Measurements from ENCODE around the gene EMC8. TPM values are rescaled to one million over a fixed set of nuclear protein-coding genes. Genes with fewer than 3 reads are reported as not detected.

The EMC8 gene
- total RNA-seq, 2 experiments from 2014 or later, result 30.4 to 32.9 TPM

DNA sequence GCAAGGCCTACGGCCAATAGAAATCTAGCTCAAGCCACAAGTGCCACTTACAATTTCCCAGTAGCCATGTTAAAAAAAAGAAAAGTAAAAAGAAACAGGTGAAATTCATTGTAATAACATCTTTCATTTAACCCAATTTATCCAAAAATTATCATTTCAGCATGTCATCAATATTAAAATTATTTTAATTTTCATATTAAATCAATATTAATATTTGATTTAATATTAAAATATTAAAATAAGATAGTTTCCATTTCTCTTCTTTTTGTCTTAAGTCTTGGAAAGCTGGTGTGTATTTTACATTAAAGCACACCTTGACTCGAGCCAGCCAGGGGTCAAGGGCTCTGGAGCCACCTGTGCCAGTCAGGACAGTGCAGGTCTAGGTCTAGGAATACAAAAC lies 35.7 kb downstream of the EMC8 start:
- intact Hi-C loops (cut with DNase I, micrococcal nuclease), result no loop called here
- peaks cover 2% of the 10 kb centered on the region for H3K4me1 Mint-ChIP-seq
- ATAC-seq, result no peak
- no peaks in the 10 kb centered on the region for H3K36me3 Mint-ChIP-seq (ENCODE audit: low read depth)
- no peaks in the 10 kb centered on the region for H3K9me3 Mint-ChIP-seq (ENCODE audit: low read depth)
- peaks cover 18% of the 10 kb centered on the region for H3K27me3 Mint-ChIP-seq
- H3K4me3 Mint-ChIP-seq, result no peak overlapping the region
- H3K27ac Mint-ChIP-seq, result no peak overlapping the region
- CTCF ChIA-PET, result interaction anchor here (0.6 kb wide), 1 partner anchor 51 kb away, joined by 3 read pairs; no protein-coding TSS in a partner anchor
- DNase-seq, result no peak
- POLR2A ChIA-PET, result no interaction called here

DNA sequence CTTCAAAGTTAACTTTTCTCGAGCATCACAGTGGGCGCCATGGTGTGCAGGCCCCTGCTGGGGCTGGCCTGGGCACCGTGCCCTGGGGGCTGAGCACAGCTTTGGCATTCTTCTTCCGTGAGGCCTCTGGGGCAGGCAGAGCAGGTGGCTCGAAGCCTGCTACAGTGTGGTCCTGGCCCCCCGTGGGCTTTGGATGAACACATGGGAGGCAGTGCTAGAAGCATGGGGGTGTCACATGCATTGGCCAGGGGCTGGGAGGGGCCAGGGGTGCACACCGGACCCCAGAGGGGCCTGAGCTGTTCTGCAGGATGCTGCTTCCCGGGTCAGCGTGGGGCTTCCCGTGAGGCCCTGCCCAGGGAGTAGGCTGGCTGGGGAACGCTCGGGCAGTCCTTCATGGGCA lies 36.4 kb downstream of the EMC8 start:
- intact Hi-C loops (cut with DNase I, micrococcal nuclease), result no loop called here
- DNase-seq (no peak), ATAC-seq (no peak)
- CTCF ChIA-PET, result interaction anchor here (0.7 kb wide), 1 partner anchor 58 kb away, joined by 3 read pairs; no protein-coding TSS in a partner anchor
- Mint-ChIP-seq H3K4me1 (peaks cover 2% of the 10 kb centered on the region), H3K36me3 (ENCODE audit: low read depth) (no peaks in the 10 kb centered on the region), H3K27ac (no peak overlapping the region), H3K4me3 (no peak overlapping the region), H3K9me3 (ENCODE audit: low read depth) (no peaks in the 10 kb centered on the region), H3K27me3 (peaks cover 21% of the 10 kb centered on the region)
- POLR2A ChIA-PET, result no interaction called here

DNA sequence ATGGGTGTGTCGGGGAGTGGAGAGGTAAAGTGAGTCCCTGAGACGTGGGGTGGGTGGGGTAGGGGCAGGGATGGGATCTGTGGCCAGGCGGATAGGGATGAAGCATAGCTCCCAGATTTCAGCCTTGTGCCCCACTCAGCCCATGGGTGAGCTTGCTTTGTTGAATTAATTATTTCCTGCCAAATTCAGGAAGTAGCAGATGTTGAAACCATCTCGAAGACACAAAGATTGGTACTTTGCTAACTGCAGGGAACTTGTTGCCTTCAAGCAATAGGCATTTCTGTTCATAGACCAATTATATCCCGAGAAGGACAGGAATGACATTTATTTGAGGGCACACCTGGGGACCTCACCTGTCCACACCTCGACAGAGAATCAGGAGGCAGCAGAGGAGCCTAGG lies 37.5 kb downstream of the EMC8 start:
- H3K27ac Mint-ChIP-seq, result no peak overlapping the region
- H3K27me3 Mint-ChIP-seq, result peaks cover 21% of the 10 kb centered on the region
- ATAC-seq (no peak), DNase-seq (no peak)
- H3K4me1 Mint-ChIP-seq, result peaks cover 9% of the 10 kb centered on the region
- H3K9me3 Mint-ChIP-seq (ENCODE audit: low read depth), result no peaks in the 10 kb centered on the region
- CTCF ChIA-PET, result interaction anchor here (1.1 kb wide), 1 partner anchor 24 kb away, joined by 3 read pairs; no protein-coding TSS in a partner anchor
- H3K4me3 Mint-ChIP-seq, result no peak overlapping the region
- intact Hi-C loops (cut with DNase I, micrococcal nuclease), result no loop called here
- H3K36me3 Mint-ChIP-seq (ENCODE audit: low read depth), result no peaks in the 10 kb centered on the region
- POLR2A ChIA-PET, result no interaction called here

DNA sequence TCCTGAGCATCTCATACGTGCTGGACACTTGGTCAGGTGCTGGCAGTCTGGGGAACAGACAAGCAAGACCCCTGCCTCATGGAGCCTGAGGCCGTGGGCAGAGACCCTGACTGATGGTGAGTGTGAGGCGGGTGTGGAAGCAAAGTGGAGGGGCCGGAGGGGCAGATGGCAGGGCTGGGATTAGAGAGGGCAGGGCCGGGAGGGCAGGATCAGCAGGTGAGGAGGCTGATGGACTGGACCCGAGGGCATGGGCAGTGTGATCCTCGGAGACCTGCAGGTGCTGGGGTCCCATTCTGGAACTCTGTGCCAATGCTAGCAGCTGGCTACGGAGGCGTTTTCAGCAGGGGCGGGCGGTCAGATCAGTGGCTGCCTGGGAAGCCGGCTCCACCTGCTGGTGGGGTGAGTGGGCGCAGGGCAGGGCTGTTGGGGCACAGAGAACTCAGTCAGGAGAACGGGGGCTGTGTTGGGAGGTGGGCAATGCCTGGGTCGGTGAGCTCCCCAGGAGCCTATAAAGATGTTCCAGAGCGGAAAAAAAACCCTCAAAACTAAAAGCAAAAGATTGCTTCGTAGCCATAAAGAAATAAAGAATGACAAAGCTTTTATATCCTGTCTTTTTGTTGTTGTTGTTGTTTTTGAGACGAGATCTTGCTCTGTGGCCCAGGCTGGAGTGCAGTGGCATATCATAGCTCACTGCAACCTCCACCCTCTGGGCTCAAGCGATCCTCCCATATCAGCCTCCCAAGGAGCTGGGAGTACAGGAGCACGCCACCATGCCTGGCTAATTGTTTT lies 39.5 kb downstream of the EMC8 start:
- peaks cover 21% of the 10 kb centered on the region for H3K27me3 Mint-ChIP-seq
- H3K4me3 Mint-ChIP-seq, result no peak overlapping the region
- H3K4me1 Mint-ChIP-seq, result peaks cover 12% of the 10 kb centered on the region
- ATAC-seq (no peak), DNase-seq (peak; percentile 55)
- intact Hi-C loops (cut with DNase I, micrococcal nuclease), result no loop called here
- H3K36me3 Mint-ChIP-seq (ENCODE audit: low read depth), result no peaks in the 10 kb centered on the region
- ChIA-PET POLR2A (interaction anchor here (0.6 kb wide), 1 partner anchor 600 kb away, joined by 3 read pairs; no protein-coding TSS in a partner anchor), CTCF (interaction anchor here (0.6 to 1.6 kb wide), 7 partner anchors 11 to 1007 kb away, joined by 3 to 5 read pairs (median 3); no protein-coding TSS in a partner anchor)
- no peaks in the 10 kb centered on the region for H3K9me3 Mint-ChIP-seq (ENCODE audit: low read depth)
- H3K27ac Mint-ChIP-seq, result no peak overlapping the region

DNA sequence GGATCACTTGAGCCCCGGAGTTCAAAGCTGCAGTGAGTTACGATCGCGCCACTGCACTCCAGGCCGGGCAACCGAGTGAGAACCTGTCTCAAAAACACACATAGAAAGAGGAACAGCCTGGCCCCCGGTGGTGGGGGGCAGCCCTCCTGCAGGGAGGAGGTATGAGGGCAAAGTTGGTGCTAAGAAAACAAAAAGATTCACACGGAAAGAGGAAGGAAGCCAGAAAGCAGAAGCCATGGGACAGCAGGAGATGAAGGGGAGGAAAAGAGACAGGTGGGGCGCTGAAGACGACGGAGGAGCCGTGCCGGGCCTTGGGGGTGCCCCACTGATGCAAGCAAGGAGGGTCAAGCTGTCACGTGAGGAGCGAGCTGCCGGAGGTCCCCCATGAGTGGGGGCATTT lies 40.2 kb downstream of the EMC8 start:
- intact Hi-C loops (cut with DNase I, micrococcal nuclease), result no loop called here
- no peaks in the 10 kb centered on the region for H3K36me3 Mint-ChIP-seq (ENCODE audit: low read depth)
- no peaks in the 10 kb centered on the region for H3K9me3 Mint-ChIP-seq (ENCODE audit: low read depth)
- H3K27me3 Mint-ChIP-seq, result peaks cover 21% of the 10 kb centered on the region
- CTCF ChIA-PET, result interaction anchor here (0.6 to 1.6 kb wide), 4 partner anchors 13 to 742 kb away, joined by 3 to 5 read pairs (median 3); no protein-coding TSS in a partner anchor
- ATAC-seq, result no peak
- H3K4me3 Mint-ChIP-seq, result no peak overlapping the region
- H3K27ac Mint-ChIP-seq, result no peak overlapping the region
- POLR2A ChIA-PET, result interaction anchor here (0.6 kb wide), 1 partner anchor 601 kb away, joined by 3 read pairs; no protein-coding TSS in a partner anchor
- no peak for DNase-seq
- H3K4me1 Mint-ChIP-seq, result peaks cover 12% of the 10 kb centered on the region

DNA sequence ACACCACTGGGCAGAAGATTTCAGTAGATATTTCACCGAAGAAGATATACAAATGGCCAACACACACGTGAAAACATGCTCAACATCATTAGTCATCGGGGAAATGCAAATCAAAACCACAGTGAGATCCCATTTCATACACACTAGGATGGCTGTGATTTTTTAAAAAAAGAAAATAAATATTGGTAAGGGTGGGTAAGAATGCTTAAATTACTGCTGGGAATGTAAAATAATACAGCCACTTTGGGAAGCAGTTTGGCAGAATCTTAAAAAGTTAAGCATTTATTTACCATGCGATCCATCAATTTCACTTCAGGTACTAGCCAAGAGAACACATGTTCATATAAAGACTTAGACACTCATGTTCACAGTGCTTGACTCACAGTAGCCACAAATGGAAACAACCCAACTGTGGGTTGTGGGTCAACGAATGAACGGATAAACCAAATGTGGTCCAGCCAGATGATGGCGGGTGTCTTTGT lies 42.0 kb downstream of the EMC8 start:
- Mint-ChIP-seq H3K36me3 (ENCODE audit: low read depth) (no peaks in the 10 kb centered on the region), H3K4me3 (no peak overlapping the region)
- peak; percentile 51 for DNase-seq

DNA sequence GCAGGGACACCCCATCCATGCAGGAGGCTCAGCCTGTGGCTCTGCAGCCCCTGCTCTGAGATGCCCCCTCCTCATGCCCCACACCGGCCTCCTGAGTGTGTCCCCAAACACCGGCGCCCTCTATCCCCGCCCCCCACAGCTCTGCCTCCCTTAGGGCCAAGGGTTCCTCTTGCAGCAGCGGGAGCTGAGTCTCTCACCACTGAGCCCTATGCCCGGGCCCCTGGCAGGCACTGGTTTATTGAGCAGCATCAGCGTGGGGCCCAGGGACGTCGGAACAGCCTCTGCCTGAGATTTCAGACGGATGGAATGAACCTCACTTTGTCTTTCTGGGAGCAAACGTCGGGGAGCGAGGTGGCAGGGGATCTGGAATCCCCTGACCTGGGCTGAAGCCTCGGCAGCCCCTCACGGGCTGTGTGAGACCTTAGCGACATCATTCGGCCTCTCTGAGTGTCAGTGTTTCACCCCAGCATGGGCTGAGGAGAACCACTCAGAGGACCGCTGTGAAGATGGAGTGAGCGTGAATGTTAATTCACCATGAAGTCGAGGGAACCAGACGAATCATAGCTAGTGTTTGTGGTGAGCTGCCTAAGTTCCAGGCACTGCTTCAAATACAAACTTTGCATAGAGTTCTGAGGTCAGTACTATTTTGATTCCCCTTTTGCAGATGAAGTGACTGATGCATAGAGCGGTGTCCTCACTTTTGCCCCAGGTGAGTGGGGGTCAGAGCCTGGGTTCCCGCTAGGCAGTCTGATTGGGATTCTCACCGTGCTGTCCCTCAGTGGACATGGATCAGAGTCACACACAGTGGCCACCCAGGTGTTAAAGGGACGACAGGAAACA lies 43.2 kb downstream of the EMC8 start:
- Mint-ChIP-seq H3K9me3 (ENCODE audit: low read depth) (no peaks in the 10 kb centered on the region), H3K4me1 (peaks cover 14% of the 10 kb centered on the region), H3K36me3 (ENCODE audit: low read depth) (no peaks in the 10 kb centered on the region), H3K27ac (no peak overlapping the region), H3K4me3 (no peak overlapping the region), H3K27me3 (peaks cover 30% of the 10 kb centered on the region)
- intact Hi-C loops (cut with DNase I, micrococcal nuclease), result loop anchor here in 1 of 2 experiments (1.0 kb wide), 1 partner anchor 30 kb away; no protein-coding TSS in a partner anchor
- ChIA-PET CTCF (interaction anchor here (0.6 kb wide), 1 partner anchor 9 kb away, joined by 4 read pairs; no protein-coding TSS in a partner anchor), POLR2A (no interaction called here)
- ATAC-seq, result peak; percentile 27
- DNase-seq, result no peak

More for the DNA sequence above, 42.0 kb downstream of the EMC8 start:
- Mint-ChIP-seq H3K27me3 (peaks cover 25% of the 10 kb centered on the region), H3K9me3 (ENCODE audit: low read depth) (no peaks in the 10 kb centered on the region), H3K4me1 (peaks cover 12% of the 10 kb centered on the region), H3K27ac (no peak overlapping the region)
- intact Hi-C loops (cut with DNase I, micrococcal nuclease), result no loop called here
- POLR2A ChIA-PET, result no interaction called here
- CTCF ChIA-PET, result interaction anchor here (0.8 kb wide), 1 partner anchor 503 kb away, joined by 3 read pairs; no protein-coding TSS in a partner anchor
- peak; percentile 48 for ATAC-seq

DNA sequence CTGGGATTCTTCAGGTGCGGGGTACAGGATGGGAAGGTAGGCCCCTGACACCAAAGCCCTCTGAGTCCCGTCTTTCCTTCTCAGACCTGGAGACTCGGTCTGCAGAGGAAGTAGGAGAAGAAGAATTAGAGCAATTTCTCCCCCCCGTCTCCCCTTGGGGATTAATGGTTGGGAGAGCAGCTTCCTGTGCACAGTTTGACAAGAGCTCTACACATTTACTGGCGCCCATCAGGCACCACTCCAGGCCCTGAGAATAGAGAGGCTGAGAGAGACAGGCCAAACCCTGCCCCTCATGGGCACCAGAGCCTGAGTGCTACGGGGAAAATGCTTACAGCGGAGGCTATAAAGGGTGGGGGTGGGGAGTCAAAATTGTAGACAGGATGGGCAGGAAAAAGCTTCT lies 44.9 kb downstream of the EMC8 start:
- H3K27me3 Mint-ChIP-seq, result peaks cover 27% of the 10 kb centered on the region
- H3K4me3 Mint-ChIP-seq, result no peak overlapping the region
- H3K36me3 Mint-ChIP-seq (ENCODE audit: low read depth), result no peaks in the 10 kb centered on the region
- no peak for DNase-seq
- ChIA-PET CTCF (no interaction called here), POLR2A (interaction anchor here (0.7 kb wide), 1 partner anchor 37 kb away, joined by 4 read pairs; no protein-coding TSS in a partner anchor)
- intact Hi-C loops (cut with DNase I, micrococcal nuclease), result no loop called here
- peaks cover 19% of the 10 kb centered on the region for H3K4me1 Mint-ChIP-seq
- no peak for ATAC-seq
- no peak overlapping the region for H3K27ac Mint-ChIP-seq
- H3K9me3 Mint-ChIP-seq (ENCODE audit: low read depth), result no peaks in the 10 kb centered on the region

DNA sequence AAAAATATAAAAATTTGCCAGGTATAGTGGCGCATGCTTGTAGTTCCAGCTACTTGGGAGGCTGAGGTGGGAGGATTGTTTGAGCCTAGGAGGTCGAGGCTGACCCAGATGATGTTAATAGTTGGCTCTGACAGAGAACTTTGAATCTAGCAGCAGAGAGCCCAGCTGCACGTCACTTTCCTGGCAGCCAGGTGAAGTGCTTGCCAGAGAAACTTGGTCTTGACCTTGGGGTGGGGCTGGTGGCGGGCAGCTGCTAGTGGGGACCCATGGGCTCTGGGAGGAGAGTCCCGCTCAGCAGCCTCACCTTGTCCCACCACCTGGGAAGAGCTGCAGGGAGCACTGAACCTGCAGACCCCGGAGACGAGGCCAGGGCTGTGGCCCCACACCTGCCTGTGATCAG lies 45.4 kb downstream of the EMC8 start:
- intact Hi-C loops (cut with DNase I, micrococcal nuclease), result no loop called here
- H3K4me1 Mint-ChIP-seq, result peaks cover 17% of the 10 kb centered on the region
- no peaks in the 10 kb centered on the region for H3K36me3 Mint-ChIP-seq (ENCODE audit: low read depth)
- no peak for ATAC-seq
- no peak overlapping the region for H3K27ac Mint-ChIP-seq
- H3K27me3 Mint-ChIP-seq, result peaks cover 24% of the 10 kb centered on the region
- ChIA-PET POLR2A (interaction anchor here (0.7 kb wide), 1 partner anchor 36 kb away, joined by 4 read pairs; no protein-coding TSS in a partner anchor), CTCF (no interaction called here)
- H3K4me3 Mint-ChIP-seq, result no peak overlapping the region
- no peak for DNase-seq
- no peaks in the 10 kb centered on the region for H3K9me3 Mint-ChIP-seq (ENCODE audit: low read depth)

DNA sequence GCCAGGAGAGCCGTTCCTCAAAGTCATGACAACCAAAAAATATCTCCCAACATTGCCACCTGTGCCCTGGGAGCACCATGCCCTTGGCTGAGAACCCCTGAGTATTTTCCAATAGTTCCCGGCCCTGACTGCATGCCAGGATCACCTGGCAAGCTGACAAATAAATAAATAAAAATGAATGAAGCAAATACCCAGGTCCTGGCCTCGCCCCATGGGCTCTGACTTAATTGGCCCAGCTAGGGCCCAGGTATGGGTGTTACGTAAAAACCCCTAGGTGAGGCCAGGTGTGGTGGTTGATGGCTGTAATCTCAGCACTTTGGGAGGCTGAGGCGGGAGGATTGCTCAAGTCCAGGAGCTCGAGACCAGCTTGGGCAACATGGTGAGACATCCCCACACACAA lies 45.8 kb downstream of the EMC8 start:
- ChIA-PET CTCF (interaction anchor here (0.6 kb wide), 1 partner anchor 68 kb away, joined by 4 read pairs; no protein-coding TSS in a partner anchor), POLR2A (no interaction called here)
- DNase-seq (no peak), ATAC-seq (no peak)
- Mint-ChIP-seq H3K9me3 (ENCODE audit: low read depth) (no peaks in the 10 kb centered on the region), H3K4me1 (peaks cover 17% of the 10 kb centered on the region), H3K27ac (no peak overlapping the region), H3K36me3 (ENCODE audit: low read depth) (no peaks in the 10 kb centered on the region), H3K27me3 (peaks cover 20% of the 10 kb centered on the region), H3K4me3 (no peak overlapping the region)
- intact Hi-C loops (cut with DNase I, micrococcal nuclease), result no loop called here

Measured in activated CD4-positive, alpha-beta T cell treated with anti-CD3 and anti-CD28 coated beads for 36 hours (primary cell).